GM12864 (cell line): Measurements from ENCODE around the gene FAM98C.
A peak's percentile ranks its signal among the peaks of the same experiment; 100 is the strongest.

Experiments used
- DNase-seq: peaks from one replicate; pipeline ENCODE4 v3.0.0-alpha.2; 2011; ENCODE audit warnings: low read depth
- H3K4me3 ChIP-seq: 2 replicates; pipeline ENCODE4 v1.5.1; 2011; ENCODE audit warnings: mild to moderate bottlenecking, low read depth, low read length, control low read depth
- TF ChIP-seq, protein P1 (sequence below): IDR thresholded peaks from 2 replicates; pipeline ENCODE4 v1.5.1; 2011; ENCODE audit warnings: low read depth, mild to moderate bottlenecking, moderate library complexity, low read length, control low read depth, inconsistent platforms; ENCODE audit errors: missing control alignments

Gene FAM98C

DNA sequence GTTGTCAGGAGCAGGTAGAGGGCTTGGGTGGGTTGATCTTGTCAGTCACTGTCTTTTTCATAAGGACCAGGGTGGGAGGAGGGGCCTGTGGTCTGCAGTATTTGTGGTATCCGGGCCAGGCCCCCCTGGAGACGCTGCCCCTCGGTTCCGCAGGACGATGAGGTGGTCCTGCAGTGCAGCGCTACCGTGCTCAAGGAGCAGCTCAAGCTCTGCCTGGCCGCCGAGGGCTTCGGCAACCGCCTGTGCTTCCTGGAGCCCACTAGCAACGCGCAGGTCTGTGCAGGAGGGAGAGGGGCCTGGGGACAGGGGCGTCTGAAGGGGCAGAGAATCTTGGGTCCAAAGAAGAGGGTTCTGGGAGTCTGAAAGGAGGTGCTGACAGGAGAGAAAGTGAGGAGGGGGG, 37.7 kb downstream of the FAM98C start:
- TF ChIP-seq, protein P1, sequence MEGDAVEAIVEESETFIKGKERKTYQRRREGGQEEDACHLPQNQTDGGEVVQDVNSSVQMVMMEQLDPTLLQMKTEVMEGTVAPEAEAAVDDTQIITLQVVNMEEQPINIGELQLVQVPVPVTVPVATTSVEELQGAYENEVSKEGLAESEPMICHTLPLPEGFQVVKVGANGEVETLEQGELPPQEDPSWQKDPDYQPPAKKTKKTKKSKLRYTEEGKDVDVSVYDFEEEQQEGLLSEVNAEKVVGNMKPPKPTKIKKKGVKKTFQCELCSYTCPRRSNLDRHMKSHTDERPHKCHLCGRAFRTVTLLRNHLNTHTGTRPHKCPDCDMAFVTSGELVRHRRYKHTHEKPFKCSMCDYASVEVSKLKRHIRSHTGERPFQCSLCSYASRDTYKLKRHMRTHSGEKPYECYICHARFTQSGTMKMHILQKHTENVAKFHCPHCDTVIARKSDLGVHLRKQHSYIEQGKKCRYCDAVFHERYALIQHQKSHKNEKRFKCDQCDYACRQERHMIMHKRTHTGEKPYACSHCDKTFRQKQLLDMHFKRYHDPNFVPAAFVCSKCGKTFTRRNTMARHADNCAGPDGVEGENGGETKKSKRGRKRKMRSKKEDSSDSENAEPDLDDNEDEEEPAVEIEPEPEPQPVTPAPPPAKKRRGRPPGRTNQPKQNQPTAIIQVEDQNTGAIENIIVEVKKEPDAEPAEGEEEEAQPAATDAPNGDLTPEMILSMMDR = no peak
- H3K4me3 ChIP-seq = no peak overlapping the region
- no peak for DNase-seq

DNA sequence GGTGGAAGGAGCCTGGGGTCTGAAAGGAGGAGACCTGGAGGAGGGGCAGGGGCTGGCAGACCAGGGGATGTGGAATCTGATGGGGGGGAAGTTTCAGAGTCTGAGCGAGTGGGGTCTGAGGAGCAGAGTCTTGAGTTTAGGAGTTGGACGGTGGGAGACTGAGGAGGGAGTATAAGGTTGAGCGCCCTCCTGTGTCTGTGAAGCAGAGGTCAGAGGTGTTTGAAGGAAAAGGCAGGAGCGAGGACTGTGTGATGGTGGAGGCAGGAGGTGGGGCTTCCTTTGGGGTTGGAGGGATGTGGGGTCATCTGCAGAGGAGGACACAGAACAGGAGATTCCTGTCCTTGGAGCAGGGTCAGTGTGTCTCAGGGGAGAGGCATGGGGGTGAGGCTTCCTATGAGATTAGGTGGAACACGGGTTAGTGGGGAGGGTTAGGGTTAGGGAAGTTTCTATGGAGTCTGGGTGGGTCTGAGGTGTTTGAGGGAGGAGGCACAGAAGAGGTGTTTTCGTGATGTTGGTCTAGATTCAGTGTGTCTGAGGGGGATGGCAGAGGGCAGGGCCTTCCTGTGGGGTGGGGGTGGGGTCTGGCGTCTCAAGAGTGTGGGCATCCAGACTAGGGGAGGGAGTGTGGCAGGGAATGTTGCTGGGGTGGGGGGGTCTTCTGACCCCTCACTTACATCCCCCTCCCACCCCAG, 38.9 kb downstream of the FAM98C start:
- no peak for DNase-seq
- TF ChIP-seq, protein P1 = peak; percentile 38
- H3K4me3 ChIP-seq = no peak overlapping the region

DNA sequence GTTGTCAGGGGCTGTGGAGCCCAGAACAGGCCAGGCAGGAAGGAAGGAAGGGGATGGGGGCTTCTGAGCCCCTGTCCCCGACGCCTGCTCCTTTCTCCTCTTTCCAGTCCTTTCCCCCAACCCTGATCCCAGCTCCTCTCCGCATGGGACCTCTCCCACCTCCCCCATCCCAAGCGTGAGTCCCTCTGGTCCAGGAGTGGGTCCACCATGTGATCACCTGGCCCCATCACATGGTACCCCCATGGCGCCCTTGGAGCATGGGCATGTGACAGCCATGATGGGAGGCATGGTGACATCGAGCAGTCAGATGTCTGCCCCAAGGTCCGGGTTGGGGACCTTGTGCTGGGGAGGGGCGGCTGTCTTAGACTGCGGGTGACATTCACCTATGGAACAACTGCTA, 39.8 kb downstream of the FAM98C start:
- DNase-seq = no peak
- no peak overlapping the region for H3K4me3 ChIP-seq
- TF ChIP-seq, protein P1 = no peak

DNA sequence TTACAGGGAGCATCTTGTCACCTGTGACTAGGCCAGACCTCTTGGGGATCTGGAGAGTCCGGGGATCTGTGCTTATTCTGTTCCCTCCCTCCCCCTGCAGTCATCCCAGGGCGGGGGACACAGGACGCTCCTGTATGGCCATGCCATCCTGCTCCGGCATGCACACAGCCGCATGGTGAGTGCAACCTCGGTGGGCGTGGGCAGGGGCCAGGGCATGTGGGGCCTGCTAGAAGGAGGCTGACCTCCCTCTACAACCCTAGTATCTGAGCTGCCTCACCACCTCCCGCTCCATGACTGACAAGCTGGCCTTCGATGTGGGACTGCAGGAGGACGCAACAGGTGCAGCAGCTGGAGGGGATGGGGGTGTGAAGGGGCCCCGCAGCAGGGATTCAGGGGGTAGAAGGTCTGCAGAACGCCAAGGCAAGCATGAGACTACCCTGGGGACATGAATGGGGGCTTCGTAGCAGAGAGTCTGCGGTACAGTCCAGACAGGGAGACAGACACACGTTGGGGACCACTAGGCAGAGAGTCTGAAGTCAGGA, 40.6 kb downstream of the FAM98C start:
- no peak for DNase-seq
- TF ChIP-seq, protein P1 = no peak
- no peak overlapping the region for H3K4me3 ChIP-seq

DNA sequence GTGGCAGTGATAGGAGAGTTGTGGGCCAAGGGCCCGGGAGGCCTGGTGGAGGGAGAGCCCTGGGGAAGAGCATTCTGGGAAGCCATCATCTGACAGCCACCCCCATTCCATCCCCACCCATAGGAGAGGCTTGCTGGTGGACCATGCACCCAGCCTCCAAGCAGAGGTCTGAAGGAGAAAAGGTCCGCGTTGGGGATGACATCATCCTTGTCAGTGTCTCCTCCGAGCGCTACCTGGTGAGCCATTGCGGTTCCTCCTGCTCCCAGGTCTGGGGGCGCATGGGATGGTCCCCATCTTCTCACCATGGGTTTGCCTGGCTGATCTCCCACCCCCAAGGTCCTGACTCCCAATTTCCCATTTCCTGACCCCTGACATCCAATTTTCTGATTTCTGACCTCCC, 41.1 kb downstream of the FAM98C start:
- TF ChIP-seq, protein P1 = no peak
- DNase-seq = no peak
- no peak overlapping the region for H3K4me3 ChIP-seq

DNA sequence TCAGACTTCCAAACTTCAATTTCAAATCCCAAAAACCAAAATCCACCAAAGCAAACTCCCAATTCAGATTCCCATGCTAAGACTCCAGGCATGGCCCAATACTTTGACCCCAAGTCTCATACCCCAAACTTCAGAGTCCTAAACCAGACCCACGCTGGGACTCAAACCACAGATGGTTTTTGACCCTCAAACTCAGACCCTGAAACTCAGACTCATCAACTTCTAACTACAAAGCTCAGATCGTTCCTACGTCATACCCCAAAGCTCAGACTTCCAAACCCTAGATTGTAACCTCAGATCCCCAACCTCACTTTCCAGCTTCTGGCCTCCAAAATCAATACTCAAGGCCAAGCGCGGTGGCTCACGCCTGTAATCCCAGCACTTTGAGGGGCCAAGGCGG, 42.5 kb downstream of the FAM98C start:
- H3K4me3 ChIP-seq = no peak overlapping the region
- DNase-seq = no peak
- TF ChIP-seq, protein P1 = no peak

DNA sequence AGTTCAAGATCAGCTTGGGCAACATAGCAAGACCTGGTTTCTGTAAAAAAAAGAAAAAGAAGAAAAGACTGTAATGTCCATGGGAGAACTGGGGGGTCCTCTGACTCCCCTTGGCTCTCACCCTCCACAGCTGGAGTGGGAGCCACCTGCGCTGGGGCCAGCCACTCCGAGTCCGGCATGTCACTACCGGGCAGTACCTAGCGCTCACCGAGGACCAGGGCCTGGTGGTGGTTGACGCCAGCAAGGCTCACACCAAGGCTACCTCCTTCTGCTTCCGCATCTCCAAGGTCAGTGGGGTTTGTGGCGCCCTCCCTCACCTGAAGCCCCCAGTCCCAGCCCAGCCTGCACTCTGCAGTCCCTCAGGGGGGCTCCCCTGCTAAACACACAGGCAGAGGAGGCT, 45.3 kb downstream of the FAM98C start:
- TF ChIP-seq, protein P1 = no peak

More for the DNA sequence above, 45.3 kb downstream of the FAM98C start:
- no peak overlapping the region for H3K4me3 ChIP-seq
- DNase-seq = no peak
